ENCODE data around the gene DOCK1.

DOCK1 gene

GRCh38 chr10:127145173-127145572 lies 239.9 kb downstream of the DOCK1 start:
- DNase-seq (ENCODE audit: low spot score) = no peak

GRCh38 chr10:127146661-127147060 lies 241.4 kb downstream of the DOCK1 start:
- no peak for DNase-seq (ENCODE audit: low spot score)

GRCh38 chr10:127148066-127148932 lies 243.1 kb downstream of the DOCK1 start:
- no peak for DNase-seq (ENCODE audit: low spot score)

GRCh38 chr10:127148933-127149220 lies 243.6 kb downstream of the DOCK1 start:
- no peak for DNase-seq (ENCODE audit: low spot score)

GRCh38 chr10:127149501-127150081 lies 244.4 kb downstream of the DOCK1 start:
- DNase-seq (ENCODE audit: low spot score) = no peak

- DNase-seq (ENCODE audit: low spot score) = no peak
These were observed 244.9 kb downstream of the DOCK1 start for GRCh38 chr10:127150136-127150535.

- no peak for DNase-seq (ENCODE audit: low spot score)
These were observed 246.3 kb downstream of the DOCK1 start for GRCh38 chr10:127151541-127151940.

- no peak for DNase-seq (ENCODE audit: low spot score)
These were observed 246.9 kb downstream of the DOCK1 start for GRCh38 chr10:127151981-127152699.

GRCh38 chr10:127153181-127153580 lies 248.0 kb downstream of the DOCK1 start:
- no peak for DNase-seq (ENCODE audit: low spot score)

- DNase-seq (ENCODE audit: low spot score) = no peak
These were observed 249.8 kb downstream of the DOCK1 start for GRCh38 chr10:127154831-127155620.

GRCh38 chr10:127157089-127157488 lies 251.9 kb downstream of the DOCK1 start:
- DNase-seq (ENCODE audit: low spot score) = no peak

GRCh38 chr10:127157506-127158200 lies 252.4 kb downstream of the DOCK1 start:
- DNase-seq (ENCODE audit: low spot score) = no peak

- DNase-seq (ENCODE audit: low spot score) = no peak
These were observed 253.4 kb downstream of the DOCK1 start for GRCh38 chr10:127158662-127159061.

GRCh38 chr10:127159648-127160245 lies 254.5 kb downstream of the DOCK1 start:
- no peak for DNase-seq (ENCODE audit: low spot score)

- DNase-seq (ENCODE audit: low spot score) = no peak
These were observed 256.3 kb downstream of the DOCK1 start for GRCh38 chr10:127161482-127161881.

- no peak for DNase-seq (ENCODE audit: low spot score)
These were observed 257.6 kb downstream of the DOCK1 start for GRCh38 chr10:127162841-127163240.

- DNase-seq (ENCODE audit: low spot score) = peak; percentile 9
These were observed 263.0 kb downstream of the DOCK1 start for GRCh38 chr10:127168261-127168660.

- DNase-seq (ENCODE audit: low spot score) = no peak
These were observed 269.6 kb downstream of the DOCK1 start for GRCh38 chr10:127174866-127175265.

- DNase-seq (ENCODE audit: low spot score) = no peak
These were observed 270.3 kb downstream of the DOCK1 start for GRCh38 chr10:127175357-127176110.

- no peak for DNase-seq (ENCODE audit: low spot score)
These were observed 271.4 kb downstream of the DOCK1 start for GRCh38 chr10:127176649-127177048.
